A673 (cell line): ENCODE measurements around the gene PNPLA5. TPM values are rescaled to one million over a fixed set of nuclear protein-coding genes. Genes with fewer than 3 reads are reported as not detected.
A peak's percentile ranks its signal among the peaks of the same experiment; 100 is the strongest.
"Not testable (repeated sequence)": the region's sequence is repeated elsewhere in the genome, so short reads cannot be mapped to it uniquely, and the experiment has no call there.

Experiments
- BruUV-seq: library from RNA; stranded (reverse); fragments of 400-500 nt; replicated peaks from 2 replicates; lab custom pipeline; 2021; lab: Mats Ljungman, UMichigan
- CTCF ChIA-PET: fragments of 300-600 bp; sonication (Branson Sonifier 250); formaldehyde crosslinking; loops from one replicate; lab custom pipeline; 2022; ENCODE audit warnings: antibody characterized with exemption; lab: Charles Lee
- POLR2A ChIA-PET: fragments of 300-600 bp; sonication (Branson Sonifier 250); formaldehyde crosslinking; loops from one replicate; lab custom pipeline; 2022; ENCODE audit warnings: antibody characterized with exemption; ENCODE audit not compliant: low non-redundant PET; lab: Charles Lee
- DNase-seq: peaks from one replicate; pipeline ENCODE4 v3.0.0-alpha.2; 2015; ENCODE audit warnings: low spot score
- H3K27ac ChIP-seq: fragments of 200-600 bp; sonication (generic); 2 replicates; pipeline ENCODE4 v1.5.1; 2016; ENCODE audit warnings: mixed run types, low read depth, mild to moderate bottlenecking, mixed read lengths, antibody characterized with exemption, low read length; ENCODE audit not compliant: poor library complexity, severe bottlenecking
- H3K27me3 ChIP-seq: fragments of 200-600 bp; sonication (generic); replicated peaks from 2 replicates; pipeline ENCODE4 v1.6.1; 2017; ENCODE audit warnings: mixed run types, low read depth, mild to moderate bottlenecking, mixed read lengths, antibody characterized with exemption, low read length; ENCODE audit not compliant: insufficient read depth, poor library complexity
- H3K36me3 ChIP-seq: fragments of 200-600 bp; sonication (generic); 2 replicates; pipeline ENCODE4 v1.6.1; 2016; ENCODE audit warnings: mixed run types, mild to moderate bottlenecking, mixed read lengths, antibody characterized with exemption, low read length; ENCODE audit not compliant: insufficient read depth, poor library complexity, severe bottlenecking
- H3K4me1 ChIP-seq: fragments of 200-600 bp; sonication (generic); 2 replicates; pipeline ENCODE4 v1.6.1; 2017; ENCODE audit warnings: mixed run types, mild to moderate bottlenecking, mixed read lengths, antibody characterized with exemption, low read length; ENCODE audit not compliant: insufficient read depth, poor library complexity, severe bottlenecking
- H3K4me3 ChIP-seq: fragments of 200-600 bp; sonication (generic); 2 replicates; pipeline ENCODE4 v1.5.1; 2016; ENCODE audit warnings: low read depth, mixed run types, mild to moderate bottlenecking, mixed read lengths, low read length; ENCODE audit not compliant: poor library complexity, severe bottlenecking
- H3K9me3 ChIP-seq: fragments of 200-600 bp; sonication (generic); 2 replicates; pipeline ENCODE4 v1.6.1; 2016; ENCODE audit warnings: mixed run types, low read depth, mild to moderate bottlenecking, mixed read lengths, antibody characterized with exemption, low read length; ENCODE audit not compliant: poor library complexity, severe bottlenecking
- EZH2 ChIP-seq: fragments of 200-600 bp; sonication (generic); IDR thresholded peaks from 2 replicates; pipeline ENCODE4 v1.6.1; 2017; ENCODE audit warnings: borderline replicate concordance, low read depth, mild to moderate bottlenecking, mixed read lengths, antibody characterized with exemption, low read length; ENCODE audit not compliant: poor library complexity, severe bottlenecking
- intact Hi-C: fragments of 100-400 bp; cut with micrococcal nuclease; formaldehyde crosslinking; loops from one replicate; pipeline ENCODE4 v1.10.0; 2022; ENCODE audit not compliant: unreplicated experiment
- total RNA-seq: library from RNA; stranded (reverse); gene quantifications from 2 replicates; pipeline ENCODE4 v1.2.3, GENCODE V29; 2021
- TF ChIP-seq, protein P1 (sequence below): fragments of 300-800, 200-600 bp; sonication (generic); conservative IDR thresholded peaks from 2 replicates; pipeline ENCODE4 v1.5.1; 2017; ENCODE audit warnings: low read depth, mild to moderate bottlenecking, antibody characterized with exemption, low read length, moderate library complexity, mixed read lengths

PNPLA5 gene
- total RNA-seq, 1 experiment from 2014 or later, result not detected

DNA sequence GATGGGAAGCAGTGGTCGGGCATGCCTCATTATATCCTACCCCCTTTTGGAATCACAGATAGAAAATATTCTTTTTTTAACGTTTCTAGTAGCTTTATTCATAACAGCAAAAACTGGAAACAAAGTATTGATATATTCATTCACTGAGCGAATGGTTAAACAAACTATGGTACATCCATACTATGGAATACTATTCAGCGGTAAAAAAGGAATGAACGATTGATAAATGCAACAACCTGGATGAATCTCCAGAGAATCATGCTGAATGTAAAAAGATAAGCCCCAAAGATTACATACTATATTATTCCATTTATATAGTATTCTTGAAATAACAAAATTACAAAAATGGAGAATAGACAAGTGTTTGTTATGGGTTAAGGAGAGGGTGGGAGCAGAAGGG lies 22.0 kb downstream of the PNPLA5 start:
- Histone ChIP-seq H3K4me3 (no peak overlapping the region), H3K27me3 (peaks cover 21% of the 10 kb centered on the region), H3K27ac (no peak overlapping the region), H3K36me3 (no peaks in the 10 kb centered on the region), H3K9me3 (no peaks in the 10 kb centered on the region), H3K4me1 (no peaks in the 10 kb centered on the region)
- TF ChIP-seq, protein P1, sequence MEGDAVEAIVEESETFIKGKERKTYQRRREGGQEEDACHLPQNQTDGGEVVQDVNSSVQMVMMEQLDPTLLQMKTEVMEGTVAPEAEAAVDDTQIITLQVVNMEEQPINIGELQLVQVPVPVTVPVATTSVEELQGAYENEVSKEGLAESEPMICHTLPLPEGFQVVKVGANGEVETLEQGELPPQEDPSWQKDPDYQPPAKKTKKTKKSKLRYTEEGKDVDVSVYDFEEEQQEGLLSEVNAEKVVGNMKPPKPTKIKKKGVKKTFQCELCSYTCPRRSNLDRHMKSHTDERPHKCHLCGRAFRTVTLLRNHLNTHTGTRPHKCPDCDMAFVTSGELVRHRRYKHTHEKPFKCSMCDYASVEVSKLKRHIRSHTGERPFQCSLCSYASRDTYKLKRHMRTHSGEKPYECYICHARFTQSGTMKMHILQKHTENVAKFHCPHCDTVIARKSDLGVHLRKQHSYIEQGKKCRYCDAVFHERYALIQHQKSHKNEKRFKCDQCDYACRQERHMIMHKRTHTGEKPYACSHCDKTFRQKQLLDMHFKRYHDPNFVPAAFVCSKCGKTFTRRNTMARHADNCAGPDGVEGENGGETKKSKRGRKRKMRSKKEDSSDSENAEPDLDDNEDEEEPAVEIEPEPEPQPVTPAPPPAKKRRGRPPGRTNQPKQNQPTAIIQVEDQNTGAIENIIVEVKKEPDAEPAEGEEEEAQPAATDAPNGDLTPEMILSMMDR, result no peak
- TF ChIP-seq EZH2, result no peak
- CTCF ChIA-PET, result no interaction called here
- POLR2A ChIA-PET, result no interaction called here
- no TSS peak for BruUV-seq
- no peak for DNase-seq
- intact Hi-C loops, result no loop called here

DNA sequence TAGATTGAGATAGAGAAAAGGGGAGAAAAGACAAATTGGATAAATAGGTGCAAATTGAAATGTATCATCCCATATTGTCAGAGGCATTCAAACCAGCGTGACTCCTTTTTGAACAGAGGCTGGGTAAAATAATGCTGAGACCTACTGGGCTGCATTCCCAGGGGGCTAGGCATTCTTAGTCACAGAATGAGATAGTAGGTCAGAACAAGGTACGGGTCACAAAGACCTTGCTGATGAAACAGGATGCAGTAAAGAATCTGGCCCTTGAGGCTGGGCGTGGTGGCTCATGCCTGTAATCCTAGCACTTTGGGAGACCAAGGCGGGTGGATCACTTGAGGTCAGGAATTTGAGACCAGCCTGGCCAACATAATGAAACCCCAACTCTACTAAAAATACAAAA lies 22.8 kb downstream of the PNPLA5 start:
- POLR2A ChIA-PET, CTCF ChIA-PET: not testable (repeated sequence)

DNA sequence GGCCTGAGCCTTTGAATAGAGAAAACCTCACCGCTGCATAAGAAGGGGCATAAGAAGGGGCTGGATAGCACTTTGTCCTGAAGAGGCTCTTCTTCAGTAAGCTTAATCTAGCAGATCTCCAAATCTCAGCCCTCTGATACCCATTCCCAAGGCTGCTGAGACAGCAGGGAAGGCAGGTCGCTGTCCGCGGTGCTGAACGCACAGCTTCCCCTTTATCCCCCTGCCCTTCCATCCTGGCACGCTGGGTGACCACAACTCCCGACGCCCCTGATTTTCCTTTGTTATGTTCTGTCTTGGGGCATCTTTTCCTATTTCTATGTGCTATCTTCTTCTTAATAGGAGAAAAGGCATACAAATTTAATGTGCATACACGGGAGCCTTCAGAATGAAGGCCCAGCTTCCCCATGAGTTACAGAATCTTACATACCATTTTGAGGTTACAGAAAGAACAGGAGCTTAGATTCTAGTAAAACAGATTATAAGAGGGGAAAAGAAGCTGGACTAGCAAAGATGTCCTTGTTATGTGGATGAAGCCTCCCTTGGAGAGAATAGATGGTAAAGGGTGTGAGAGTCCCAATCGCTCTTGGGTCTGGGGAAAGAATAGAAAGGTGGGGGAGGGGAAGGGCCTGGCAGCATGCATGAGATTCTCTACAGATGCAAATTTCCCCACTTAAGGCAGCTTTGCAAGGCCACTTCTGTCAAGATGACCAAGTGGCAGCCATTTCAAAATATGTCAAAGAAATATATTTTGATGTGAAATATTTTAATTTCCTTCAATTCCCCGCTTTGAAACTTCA lies 23.8 kb downstream of the PNPLA5 start:
- Histone ChIP-seq H3K4me3 (no peak overlapping the region), H3K27me3 (peaks cover 36% of the 10 kb centered on the region), H3K4me1 (no peaks in the 10 kb centered on the region), H3K27ac (no peak overlapping the region), H3K36me3 (no peaks in the 10 kb centered on the region), H3K9me3 (no peaks in the 10 kb centered on the region)
- no peak for TF ChIP-seq EZH2
- TF ChIP-seq, protein P1, result no peak
- ChIA-PET POLR2A (no interaction called here), CTCF (interaction anchor here (0.6 kb wide), 1 partner anchor 17 kb away, joined by 12 read pairs; no protein-coding TSS in a partner anchor)
- no TSS peak for BruUV-seq
- DNase-seq, result peak; percentile 70
- intact Hi-C loops, result no loop called here

More for the DNA sequence above, 22.8 kb downstream of the PNPLA5 start:
- DNase-seq, H3K27ac ChIP-seq, BruUV-seq, H3K4me1 ChIP-seq, H3K9me3 ChIP-seq, intact Hi-C loops, H3K36me3 ChIP-seq, H3K4me3 ChIP-seq: not testable (repeated sequence)
- H3K27me3 ChIP-seq, result peaks cover 29% of the 10 kb centered on the region

DNA sequence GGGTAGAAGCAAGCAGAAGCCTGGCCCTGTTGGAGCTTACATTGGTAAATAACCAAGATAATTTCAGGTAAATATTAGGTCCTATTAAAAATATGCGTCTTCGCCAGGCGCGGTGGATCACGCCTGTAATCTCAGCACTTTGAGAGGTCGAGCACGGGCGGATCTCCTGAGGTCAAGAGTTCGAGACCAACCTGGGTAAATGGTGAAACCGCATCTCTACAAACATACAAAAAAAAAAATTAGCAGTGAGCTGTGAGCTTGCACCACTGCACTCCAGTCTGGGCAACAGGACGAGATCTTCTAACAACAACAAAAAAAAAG lies 29.0 kb downstream of the PNPLA5 start:
- intact Hi-C loops, result no loop called here
- no peaks in the 10 kb centered on the region for H3K4me1 ChIP-seq
- no peaks in the 10 kb centered on the region for H3K9me3 ChIP-seq
- H3K27ac ChIP-seq, result no peak overlapping the region
- ChIA-PET POLR2A (no interaction called here), CTCF (interaction anchor here (0.6 to 0.7 kb wide), 2 partner anchors 22 to 684 kb away, joined by 3 to 11 read pairs; no protein-coding TSS in a partner anchor)
- peak overlapping the region; percentile 12 for H3K4me3 ChIP-seq
- TF ChIP-seq, protein P1, result no peak
- TF ChIP-seq EZH2, result no peak
- no peak for DNase-seq
- no peaks in the 10 kb centered on the region for H3K36me3 ChIP-seq
- peaks cover 58% of the 10 kb centered on the region for H3K27me3 ChIP-seq
- BruUV-seq, result no TSS peak
